GM18951 (cell line): ENCODE measurements around the gene IL32.

Source experiments
- POLR2A ChIP-seq: IDR thresholded peaks from 4 replicates; pipeline ENCODE4 v1.6.1; 2011; ENCODE audit warnings: mild to moderate bottlenecking; ENCODE audit not compliant: insufficient read length, insufficient read depth; ENCODE audit errors: extremely low read depth
- in situ Hi-C: fragments of 300-500 bp; cut with MboI; formaldehyde crosslinking; loops from one replicate; pipeline ENCODE4 v1.12.0; 2022; ENCODE audit warnings: low sequenced_read_pairs, mixed read lengths, inconsistent platforms; ENCODE audit not compliant: unreplicated experiment

Gene IL32

GRCh38 chr16:3088925-3089716, 23.7 kb downstream of the IL32 start:
- no peak for TF ChIP-seq POLR2A
- in situ Hi-C loops = no loop called here

GRCh38 chr16:3089717-3090592, 24.5 kb downstream of the IL32 start:
- in situ Hi-C loops = no loop called here

GRCh38 chr16:3091551-3091950, 26.1 kb downstream of the IL32 start:
- in situ Hi-C loops = no loop called here
- TF ChIP-seq POLR2A = no peak

More at GRCh38 chr16:3089717-3090592, 24.5 kb downstream of the IL32 start:
- TF ChIP-seq POLR2A = no peak

- in situ Hi-C loops = no loop called here
- TF ChIP-seq POLR2A = no peak
Measured at GRCh38 chr16:3092501-3092941, 27.1 kb downstream of the IL32 start.

GRCh38 chr16:3094289-3095027, 29.0 kb downstream of the IL32 start:
- in situ Hi-C loops = loop anchor here (5.0 kb wide), 1 partner anchor 38 kb away; no protein-coding TSS in a partner anchor
- TF ChIP-seq POLR2A = no peak

- in situ Hi-C loops = loop anchor here (5.0 kb wide), 1 partner anchor 36 kb away; no protein-coding TSS in a partner anchor
Measured at GRCh38 chr16:3095869-3096268, 30.4 kb downstream of the IL32 start.

GRCh38 chr16:3096362-3096761, 30.9 kb downstream of the IL32 start:
- TF ChIP-seq POLR2A = no peak
- in situ Hi-C loops = loop anchor here (5.0 kb wide), 1 partner anchor 36 kb away; no protein-coding TSS in a partner anchor

More at GRCh38 chr16:3095869-3096268, 30.4 kb downstream of the IL32 start:
- TF ChIP-seq POLR2A = no peak

GRCh38 chr16:3097266-3097665, 31.8 kb downstream of the IL32 start:
- in situ Hi-C loops = loop anchor here (5.0 kb wide), 1 partner anchor 35 kb away; no protein-coding TSS in a partner anchor

GRCh38 chr16:3098459-3099394, 33.3 kb downstream of the IL32 start, which contains the start of gene ZSCAN10:
Gene ZSCAN10 (minus strand): TSS chr16:3099294. CDS start chr16:3092937, 6,357 bp downstream.
- no peak for TF ChIP-seq POLR2A
- in situ Hi-C loops = loop anchor here (5.0 kb wide), 1 partner anchor 34 kb away; no protein-coding TSS in a partner anchor

More at GRCh38 chr16:3097266-3097665, 31.8 kb downstream of the IL32 start:
- TF ChIP-seq POLR2A = no peak

GRCh38 chr16:3099395-3099731, 33.9 kb downstream of the IL32 start:
- in situ Hi-C loops = loop anchor here (5.0 kb wide), 1 partner anchor 33 kb away; no protein-coding TSS in a partner anchor

GRCh38 chr16:3099732-3100499, 34.5 kb downstream of the IL32 start:
- no peak for TF ChIP-seq POLR2A
- in situ Hi-C loops = loop anchor here (5.0 kb wide), 1 partner anchor 32 kb away; no protein-coding TSS in a partner anchor

More at GRCh38 chr16:3099395-3099731, 33.9 kb downstream of the IL32 start:
- TF ChIP-seq POLR2A = no peak
